ENCODE results near the gene SLC11A1.

SLC11A1 gene

DNA sequence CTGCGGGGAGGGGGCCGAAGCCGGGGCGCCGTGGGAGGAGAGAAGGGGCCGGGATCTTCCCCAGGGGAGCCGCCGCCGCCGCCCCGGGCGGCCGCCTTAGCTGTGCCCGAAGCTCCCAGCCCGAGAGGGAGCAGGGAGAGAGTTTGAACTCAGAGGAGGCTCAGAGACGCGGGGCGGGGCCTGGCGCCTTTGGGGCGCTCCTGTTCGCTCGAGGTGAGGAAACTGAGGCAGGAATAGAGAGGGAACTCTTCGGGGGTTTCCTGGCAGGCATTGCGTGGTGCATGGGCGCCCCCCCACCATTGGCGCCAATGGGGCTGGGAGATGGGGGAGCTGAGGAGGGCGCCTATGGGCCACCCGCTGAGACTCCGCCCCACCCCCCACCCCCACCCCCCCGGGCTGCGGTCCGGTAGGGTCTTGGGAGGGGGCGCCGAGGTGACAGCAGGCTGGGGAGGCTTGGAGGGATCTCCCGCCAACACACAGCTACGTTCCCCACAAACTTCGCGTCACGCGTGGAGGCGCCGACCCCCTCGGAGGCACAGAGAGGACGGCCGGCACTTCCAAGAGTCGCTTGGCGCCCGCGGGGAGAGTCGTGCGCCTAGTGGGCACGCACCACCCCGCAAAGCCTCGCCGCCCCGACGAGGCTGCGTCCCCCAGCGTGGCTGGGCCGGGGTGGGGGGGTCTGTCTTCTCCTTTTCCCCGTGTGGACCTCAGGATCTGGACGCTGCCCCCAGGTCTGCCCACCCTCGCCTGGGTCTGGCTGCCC lies 18.3 kb downstream of the SLC11A1 start:
- DNase-seq (ENCODE audit: low spot score), result no peak

DNA sequence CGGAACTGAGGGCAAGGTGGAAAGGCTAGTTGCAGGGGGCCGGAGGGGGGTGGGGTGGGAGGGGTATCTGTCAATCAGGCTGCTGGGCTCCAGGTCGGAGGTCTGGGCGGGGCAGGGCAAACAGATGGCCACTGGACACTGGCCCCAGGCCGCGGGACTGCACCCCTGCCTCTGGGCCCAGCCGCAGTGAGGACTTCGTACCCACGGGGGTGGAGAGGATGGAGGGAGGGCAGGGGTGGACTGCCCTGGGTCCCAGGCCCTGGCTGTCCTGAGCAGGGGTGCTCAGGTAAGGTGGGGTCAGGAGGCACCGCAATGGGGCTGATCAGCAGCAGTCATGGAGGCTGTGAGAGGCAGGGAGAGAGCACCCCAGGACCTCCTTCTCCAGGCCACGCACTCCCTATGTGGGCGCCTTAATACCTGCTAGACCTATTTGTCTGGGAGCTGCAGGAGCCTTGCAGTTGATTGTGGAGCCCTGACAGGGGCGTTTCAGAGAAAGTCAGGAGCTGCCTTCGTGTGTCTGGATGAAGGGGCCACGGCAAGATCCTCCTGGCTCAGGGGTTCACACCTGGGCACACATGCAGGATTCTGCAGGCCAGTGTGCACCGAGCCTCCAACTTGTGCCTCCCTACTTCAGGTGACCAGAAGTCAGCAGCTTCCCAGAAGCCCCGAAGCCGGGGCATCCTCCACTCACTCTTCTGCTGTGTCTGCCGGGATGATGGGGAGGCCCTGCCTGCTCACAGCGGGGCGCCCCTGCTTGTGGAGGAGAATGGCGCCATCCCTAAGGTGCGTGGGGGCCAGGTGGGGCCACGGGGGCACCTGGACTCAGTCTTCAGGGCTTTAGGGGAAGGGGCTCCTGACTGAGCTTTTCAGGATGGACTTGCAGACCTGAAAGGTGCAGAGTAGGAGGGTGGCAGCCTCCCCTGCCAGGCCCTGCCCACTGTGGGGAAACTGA lies 19.1 kb downstream of the SLC11A1 start:
- peak overlapping the region; percentile 96 for H3K27ac ChIP-seq
- TF ChIP-seq CTCF (IDR thresholded peaks at IDR 0.05), result no peak
- peak overlapping the region; percentile 88 for H3K4me3 ChIP-seq
- no peak for DNase-seq (ENCODE audit: low spot score)

More for the DNA sequence above, 18.3 kb downstream of the SLC11A1 start:
- Histone ChIP-seq H3K27ac (peak overlapping the region; percentile 96), H3K4me3 (peak overlapping the region; percentile 88)
- TF ChIP-seq CTCF (IDR thresholded peaks at IDR 0.05), result no peak

DNA sequence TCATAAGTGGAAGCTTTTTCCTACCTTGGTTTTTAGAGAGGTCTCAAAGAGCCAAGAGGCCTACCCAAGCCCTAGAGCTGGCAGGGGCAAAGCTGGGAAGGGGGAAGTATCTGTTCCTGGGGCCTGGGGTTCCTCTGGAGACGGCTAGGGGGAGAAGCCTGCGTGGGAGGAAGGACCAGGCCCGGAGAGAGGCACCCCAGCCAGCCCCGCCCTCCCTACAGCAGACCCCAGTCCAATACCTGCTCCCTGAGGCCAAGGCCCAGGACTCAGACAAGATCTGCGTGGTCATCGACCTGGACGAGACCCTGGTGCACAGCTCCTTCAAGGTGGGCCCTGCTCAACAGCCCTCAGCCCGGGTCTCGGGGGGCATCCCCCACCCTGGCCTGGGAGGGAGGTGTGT lies 19.8 kb downstream of the SLC11A1 start:
- Histone ChIP-seq H3K27ac (peak overlapping the region; percentile 96), H3K4me3 (peak overlapping the region; percentile 88)
- DNase-seq (ENCODE audit: low spot score), result no peak
- no peak for TF ChIP-seq CTCF (IDR thresholded peaks at IDR 0.05)

DNA sequence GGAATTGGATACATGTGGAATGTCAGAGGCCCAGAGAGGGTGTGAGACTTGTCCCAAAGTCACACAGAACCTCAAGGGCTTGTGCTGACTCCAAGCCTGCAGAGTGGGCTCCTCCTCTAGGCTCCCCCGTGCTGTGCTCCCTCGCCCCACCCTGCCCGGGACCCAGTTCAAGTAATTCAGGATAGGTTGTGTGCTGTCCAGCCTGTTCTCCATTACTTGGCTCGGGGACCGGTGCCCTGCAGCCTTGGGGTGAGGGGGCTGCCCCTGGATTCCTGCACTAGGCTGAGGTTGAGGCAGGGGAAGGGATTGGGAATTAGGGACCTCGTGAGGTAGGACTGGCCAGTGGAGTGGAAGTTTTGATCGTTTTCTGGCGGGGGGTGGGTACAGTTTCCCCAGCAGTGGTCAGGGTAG lies 20.4 kb downstream of the SLC11A1 start:
- no peak for DNase-seq (ENCODE audit: low spot score)
- peak overlapping the region; percentile 88 for H3K4me3 ChIP-seq
- peak overlapping the region; percentile 96 for H3K27ac ChIP-seq
- TF ChIP-seq CTCF (IDR thresholded peaks at IDR 0.05), result no peak

DNA sequence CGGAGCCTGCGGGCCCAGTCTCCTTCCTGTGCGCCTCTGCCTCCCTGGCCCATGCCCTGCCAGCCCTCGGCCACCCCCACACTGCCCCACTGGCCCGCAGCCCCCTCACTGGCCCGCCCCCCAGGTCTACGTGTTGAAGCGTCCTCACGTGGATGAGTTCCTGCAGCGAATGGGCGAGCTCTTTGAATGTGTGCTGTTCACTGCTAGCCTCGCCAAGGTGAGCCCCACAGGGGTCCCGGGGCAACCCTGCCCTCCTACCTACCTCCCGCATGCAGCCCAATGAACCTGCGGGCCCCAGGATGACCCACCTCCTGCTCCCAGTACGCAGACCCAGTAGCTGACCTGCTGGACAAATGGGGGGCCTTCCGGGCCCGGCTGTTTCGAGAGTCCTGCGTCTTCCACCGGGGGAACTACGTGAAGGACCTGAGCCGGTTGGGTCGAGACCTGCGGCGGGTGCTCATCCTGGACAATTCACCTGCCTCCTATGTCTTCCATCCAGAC lies 20.9 kb downstream of the SLC11A1 start:
- Histone ChIP-seq H3K27ac (peak overlapping the region; percentile 96), H3K4me3 (no peak overlapping the region)
- TF ChIP-seq CTCF (IDR thresholded peaks at IDR 0.05), result no peak
- no peak for DNase-seq (ENCODE audit: low spot score)

DNA sequence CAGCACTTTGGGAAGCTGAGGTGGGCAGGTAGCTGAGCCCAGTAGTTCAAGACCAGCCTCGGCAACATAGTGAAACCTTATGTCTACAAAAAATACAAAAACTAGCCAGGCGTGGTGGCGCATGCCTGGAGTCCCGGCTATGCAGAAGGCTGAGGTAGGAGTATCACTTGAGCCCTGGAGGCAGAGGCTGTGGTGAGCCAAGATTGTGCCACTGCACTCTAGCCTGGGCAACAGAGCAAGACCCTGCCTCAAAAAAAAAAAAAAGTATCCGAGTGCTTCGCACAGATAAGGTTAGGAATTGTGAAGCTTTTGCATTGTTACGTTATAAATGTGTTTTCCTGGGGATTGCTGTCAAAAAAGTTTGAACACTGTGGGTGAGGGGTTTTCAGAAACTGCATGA lies 21.7 kb downstream of the SLC11A1 start:
- Histone ChIP-seq H3K4me3 (no peak overlapping the region), H3K27ac (peak overlapping the region in 1 of 2 donors; percentile 95)

More for the DNA sequence above, 21.7 kb downstream of the SLC11A1 start:
- no peak for DNase-seq (ENCODE audit: low spot score)
- no peak for TF ChIP-seq CTCF (IDR thresholded peaks at IDR 0.05)

All from coronary artery (tissue), 2 donors.